Colon (tissue), 2 donors: ENCODE data around the gene PTX4.

Experiments
- FAIRE-seq: peaks from 2 replicates; lab custom pipeline; 2012; peaks lifted over from hg19 to GRCh38; lab: Jason Lieb, UNC
- donor health status: control.
- donor health status: control.

Gene PTX4

DNA sequence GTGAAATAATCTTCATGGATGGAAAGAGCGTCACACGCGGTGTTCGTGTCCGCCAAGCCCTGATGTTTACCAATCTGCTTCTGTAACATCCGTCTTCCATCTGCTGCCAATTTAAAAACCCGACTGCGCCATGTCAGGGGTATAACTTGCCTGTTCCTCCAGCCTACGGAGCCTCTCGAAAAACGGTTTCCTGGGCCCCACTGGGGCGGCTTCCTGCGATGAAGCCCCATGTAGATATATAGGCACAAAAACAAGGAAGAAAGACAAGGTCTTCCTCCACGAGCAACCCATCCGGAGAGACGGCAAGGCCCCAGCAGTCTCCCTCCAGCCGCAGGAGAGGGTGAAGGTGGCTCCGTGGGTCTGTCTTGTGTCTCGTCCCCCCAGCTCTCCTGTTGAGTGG, at the start of gene PTX4:
Gene PTX4, minus strand, starts transcription at position 326 of the 400 bp plus-strand sequence. Its CDS starts 35 bp downstream, at position 291.
- no peak for FAIRE-seq

DNA sequence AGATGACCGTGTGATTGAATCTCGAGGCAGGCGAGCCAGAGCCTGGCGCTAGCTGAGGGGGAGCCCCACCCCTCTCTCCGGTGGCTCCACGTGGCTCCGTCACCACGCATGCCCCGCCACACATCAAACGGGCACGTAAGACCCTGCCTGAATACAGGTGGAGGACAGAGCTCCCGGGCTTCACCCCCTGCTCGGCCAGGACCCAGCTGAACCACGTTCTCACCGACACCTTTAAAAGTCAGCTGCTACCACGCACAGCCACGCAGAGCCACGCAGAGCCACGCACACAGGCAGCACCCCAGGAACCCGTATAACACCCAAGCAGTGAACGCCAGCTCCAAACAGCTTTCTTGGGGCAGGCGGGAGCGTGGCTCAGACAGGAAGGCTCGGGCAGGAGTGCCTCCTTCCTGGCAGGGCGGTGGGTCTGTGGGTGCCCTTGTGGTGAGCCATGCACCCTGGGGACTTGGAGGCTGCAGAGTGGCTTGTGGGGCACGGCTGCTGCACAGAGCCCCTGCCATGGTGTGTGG, 49.1 kb upstream of the PTX4 start:
- FAIRE-seq, result no peak

DNA sequence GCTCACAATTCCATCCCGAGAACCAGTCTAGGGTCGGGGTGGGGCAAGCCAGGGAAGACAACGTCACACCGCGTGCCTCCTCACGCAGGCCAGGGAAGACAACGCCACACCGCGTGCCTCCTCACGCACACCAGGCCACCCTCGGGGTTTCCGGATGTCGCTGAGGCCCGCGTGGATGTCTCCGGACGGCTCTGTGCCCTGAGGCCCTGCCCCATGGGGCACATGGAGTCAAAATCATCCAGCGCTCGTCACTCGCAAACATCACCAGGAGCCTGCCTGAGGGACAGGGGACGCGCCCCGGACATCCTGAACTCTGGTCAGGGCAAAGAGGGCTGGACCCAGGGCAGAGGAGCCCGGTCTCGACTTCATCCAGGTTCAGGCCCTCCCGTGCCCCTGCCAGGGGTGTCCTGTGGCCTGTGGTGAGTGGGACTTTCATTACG, 48.4 kb upstream of the PTX4 start:
- no peak for FAIRE-seq

- FAIRE-seq, result no peak
Measured at GRCh38 chr16:1536601-1537000, 47.9 kb upstream of the PTX4 start.

GRCh38 chr16:1535391-1536291, 46.9 kb upstream of the PTX4 start:
- FAIRE-seq, result no peak

- FAIRE-seq, result no peak
Measured at GRCh38 chr16:1534021-1535020, 45.6 kb upstream of the PTX4 start.

DNA sequence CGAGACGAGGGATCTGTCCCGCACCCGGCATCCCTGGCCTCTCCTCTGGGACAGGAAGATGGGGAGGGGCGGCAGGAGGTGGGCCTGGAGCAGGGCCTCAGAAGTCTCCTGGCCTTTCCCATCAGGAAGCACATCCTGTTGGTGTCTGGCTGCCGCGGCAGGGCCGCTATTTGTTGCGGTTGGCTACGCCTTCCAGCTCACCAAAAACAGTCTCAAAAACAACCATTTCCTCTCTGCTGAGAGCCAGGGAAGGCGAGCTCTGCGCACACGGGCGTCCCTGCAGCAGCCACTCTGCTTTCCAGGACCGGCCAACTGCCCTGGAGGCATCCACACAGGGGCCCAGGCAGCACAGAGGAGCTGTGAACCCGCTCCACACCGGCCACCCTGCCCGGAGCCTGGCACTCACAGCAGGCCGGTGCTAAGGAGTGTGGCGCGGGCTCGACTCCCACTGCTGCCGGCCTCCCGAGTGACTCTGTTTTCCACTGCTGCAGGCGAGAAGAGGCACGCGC, 44.8 kb upstream of the PTX4 start, which contains the start of gene TMEM204:
Gene TMEM204, plus strand, starts transcription at position 224 of the 509 bp plus-strand sequence. CDS start 610 bp downstream, outside the sequence.
- no peak for FAIRE-seq

- no peak for FAIRE-seq
Measured at GRCh38 chr16:1532771-1533170, 44.0 kb upstream of the PTX4 start.

DNA sequence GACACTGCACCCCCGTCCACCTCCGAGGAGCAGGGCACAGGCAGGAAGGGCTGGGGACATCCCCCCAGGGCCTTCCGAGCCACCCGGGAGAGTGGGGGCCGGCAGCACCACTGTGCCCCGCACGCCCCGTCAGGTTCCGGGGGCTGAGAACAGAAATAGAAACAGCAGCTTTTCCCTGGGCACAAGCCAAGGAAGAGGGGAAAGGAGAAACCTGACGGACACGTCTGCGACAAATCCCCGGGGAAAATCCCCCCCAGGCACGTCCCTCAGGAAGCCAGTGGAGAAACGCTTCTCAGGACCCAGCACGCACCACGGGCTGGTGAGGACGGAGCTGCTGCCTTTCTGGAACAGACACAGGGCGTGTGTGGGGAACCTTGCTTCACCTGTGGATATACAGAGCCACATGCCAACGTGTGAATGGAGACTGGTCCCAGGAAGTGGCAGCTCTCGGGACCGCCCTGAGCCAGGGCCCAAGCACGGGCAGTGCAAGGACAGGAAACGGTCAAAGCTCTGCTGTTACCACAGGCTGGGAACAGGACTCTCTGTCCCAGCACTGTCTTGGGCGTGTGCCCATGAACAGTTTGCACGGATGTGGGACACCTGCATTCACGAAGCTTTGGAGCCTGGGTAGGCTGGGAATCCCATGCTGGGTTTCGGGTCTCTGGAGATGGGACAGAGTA, 43.5 kb upstream of the PTX4 start:
- FAIRE-seq, result no peak

- no peak for FAIRE-seq
Measured at GRCh38 chr16:1531638-1531910, 42.8 kb upstream of the PTX4 start.

DNA sequence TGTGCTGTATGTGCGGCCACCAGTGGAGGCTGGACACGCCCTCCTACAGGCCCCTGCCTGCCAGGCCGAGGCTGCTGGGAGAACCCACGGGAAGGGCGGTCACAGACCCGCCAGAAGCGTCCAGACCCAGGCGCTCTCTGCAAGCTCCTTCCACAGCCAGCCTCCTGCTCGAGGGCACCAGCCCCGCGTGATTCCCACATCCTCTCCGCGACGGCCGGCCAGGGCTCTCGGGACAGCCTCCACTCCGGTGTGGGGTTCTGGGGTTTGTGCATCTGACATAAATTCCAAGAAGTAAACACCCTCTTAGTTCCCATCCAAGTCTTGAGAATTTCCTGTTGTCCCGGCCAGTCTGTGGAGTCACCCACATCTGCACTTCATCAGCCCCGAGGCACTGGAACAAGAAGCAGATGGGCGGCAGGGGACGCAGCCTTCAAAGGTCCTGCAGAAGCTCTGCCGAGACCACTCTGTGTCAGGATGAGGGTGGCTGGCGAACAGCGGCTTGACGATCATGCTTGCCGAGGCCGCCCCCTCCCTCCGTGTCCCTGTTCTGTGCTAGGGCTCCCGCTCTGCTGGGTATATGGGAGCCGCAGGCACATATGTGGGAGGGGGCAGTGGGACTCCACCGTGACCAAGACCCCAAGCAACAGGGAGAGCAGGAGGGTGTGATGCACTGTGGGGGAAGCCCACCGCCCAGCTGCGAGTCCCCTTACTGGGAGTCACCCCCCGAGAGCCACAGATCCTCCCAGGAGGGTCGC, 42.3 kb upstream of the PTX4 start:
- no peak for FAIRE-seq

DNA sequence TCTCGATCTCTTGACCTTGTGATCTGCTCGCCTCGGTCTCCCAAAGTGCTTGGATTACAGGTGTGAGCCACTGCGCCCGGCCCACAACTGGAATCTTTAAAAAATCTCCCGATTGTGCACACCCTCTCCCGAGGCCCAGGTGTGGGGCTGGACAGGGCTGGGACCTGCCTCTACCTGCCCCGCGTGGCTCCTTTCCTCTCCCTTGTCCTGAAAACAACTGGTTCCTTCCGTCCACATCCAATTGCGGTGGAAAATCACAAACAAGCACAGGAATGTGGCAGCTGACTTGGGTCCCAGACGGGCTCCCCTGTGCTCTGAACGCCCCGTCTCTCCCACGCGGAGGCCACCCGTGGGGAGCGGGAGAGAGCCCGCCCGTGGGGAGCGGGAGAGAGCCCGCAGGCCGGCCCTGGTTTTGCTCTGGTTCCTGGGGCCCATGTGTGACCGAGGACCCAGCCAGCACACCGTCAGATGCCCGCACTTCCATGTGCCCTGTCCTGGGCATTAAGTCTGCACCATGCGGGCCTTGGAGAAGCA, 41.7 kb upstream of the PTX4 start:
- FAIRE-seq, result no peak

GRCh38 chr16:1528921-1529537, 40.3 kb upstream of the PTX4 start:
- no peak for FAIRE-seq

GRCh38 chr16:1527836-1528811, 39.4 kb upstream of the PTX4 start:
- no peak for FAIRE-seq

GRCh38 chr16:1526608-1527555, 38.1 kb upstream of the PTX4 start:
- no peak for FAIRE-seq

DNA sequence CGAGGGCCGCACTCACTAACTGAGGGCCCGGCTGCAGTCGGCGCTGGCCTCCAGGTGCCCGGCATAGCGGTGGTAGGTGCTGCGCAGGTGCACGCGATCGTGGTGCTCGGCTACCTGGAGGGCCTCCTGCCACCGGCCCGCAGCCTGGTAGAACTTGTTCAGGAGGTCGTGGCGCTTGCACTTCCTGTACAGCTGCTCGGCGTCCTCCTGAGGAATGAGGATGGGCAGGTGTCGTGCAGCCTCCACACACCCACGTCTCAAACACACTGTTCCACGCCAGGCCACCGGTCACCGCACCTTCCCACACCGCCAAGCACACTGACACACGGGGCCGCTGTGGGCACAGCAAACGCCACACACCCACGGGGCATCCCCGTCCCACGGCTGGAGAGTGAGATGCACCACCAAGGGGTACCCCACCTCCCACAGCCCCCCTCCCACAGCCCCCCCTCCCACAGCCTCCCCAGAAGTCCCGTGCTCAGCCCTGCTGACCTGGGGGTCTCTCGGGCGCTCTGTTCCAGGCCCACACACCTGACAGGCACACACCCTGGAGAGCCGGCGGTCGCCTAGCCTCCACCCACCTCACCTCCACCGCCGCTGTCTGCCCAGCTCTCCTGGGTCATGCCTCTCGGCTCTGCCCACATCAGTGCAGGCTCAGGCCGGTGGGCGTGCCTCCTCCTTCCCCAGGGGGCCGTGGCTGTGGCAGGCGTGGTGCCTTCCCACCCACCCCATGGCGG, 37.3 kb upstream of the PTX4 start:
- no peak for FAIRE-seq

DNA sequence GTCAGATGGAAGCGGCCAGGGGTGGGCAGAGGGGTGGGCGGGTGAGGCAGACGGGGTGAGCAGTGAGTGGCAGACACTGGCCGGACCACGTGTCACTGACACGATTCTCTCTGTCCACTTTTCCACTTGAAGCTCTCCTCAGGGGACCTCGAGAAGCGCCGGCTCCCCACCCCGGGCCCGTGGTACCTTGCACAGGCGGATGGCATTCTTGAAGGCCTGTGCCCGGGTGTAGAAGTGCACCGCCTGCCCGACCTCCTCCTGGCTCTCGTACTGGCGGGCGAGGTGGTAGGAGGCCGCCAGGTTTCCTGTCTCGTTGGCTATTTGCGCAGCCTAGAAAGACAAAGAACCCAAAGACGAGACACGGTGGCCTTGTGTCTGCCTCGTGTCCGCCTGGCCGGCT, 35.6 kb upstream of the PTX4 start:
- FAIRE-seq, result no peak
